Panc1 (cell line): Measurements from ENCODE around the gene IER5L. TPM values are rescaled to one million over a fixed set of nuclear protein-coding genes. Genes with fewer than 3 reads are reported as not detected.
A peak's percentile ranks its signal among the peaks of the same experiment; 100 is the strongest.

Experiments used
- ATAC-seq: fragments of 200-7000 bp; cut with Tn5 transposase; 2 replicates; pipeline ENCODE4 v1.9.1; 2020; ENCODE audit warnings: mild to moderate bottlenecking, moderate library complexity
- BruUV-seq: library from RNA; stranded (reverse); fragments of 400-500 nt; replicated peaks from 2 replicates; lab custom pipeline; 2021; lab: Mats Ljungman, UMichigan
- CTCF ChIA-PET: fragments of 300-600 bp; sonication (Branson Sonifier 250); formaldehyde crosslinking; loops from one replicate; lab custom pipeline; 2022; ENCODE audit warnings: antibody characterized with exemption; lab: Charles Lee
- POLR2A ChIA-PET: fragments of 300-600 bp; sonication (Branson Sonifier 250); formaldehyde crosslinking; loops from one replicate; lab custom pipeline; 2022; ENCODE audit warnings: antibody characterized with exemption; lab: Charles Lee
- DNase-seq: peaks from one replicate; pipeline ENCODE4 v3.0.0-alpha.2; 2010; ENCODE audit warnings: low read depth, low spot score
- H3K27ac ChIP-seq: 2 replicates; pipeline ENCODE4 v1.5.1; 2011; ENCODE audit warnings: mild to moderate bottlenecking, low read length, inconsistent platforms
- H3K27me3 ChIP-seq: fragments of 200-500 bp; sonication (Bioruptor generic); 2 replicates; pipeline ENCODE4 v1.6.0; 2014; ENCODE audit warnings: low read length, inconsistent platforms; ENCODE audit not compliant: control insufficient read depth, insufficient read depth
- H3K36me3 ChIP-seq: fragments of 200-500 bp; sonication (Bioruptor generic); 2 replicates; pipeline ENCODE4 v1.5.1; 2014; ENCODE audit warnings: inconsistent platforms, mild to moderate bottlenecking, low read length, moderate library complexity; ENCODE audit not compliant: control insufficient read depth, insufficient read depth
- H3K4me1 ChIP-seq: 2 replicates; pipeline ENCODE4 v1.5.1; 2011; ENCODE audit warnings: inconsistent platforms, mild to moderate bottlenecking, low read length, moderate library complexity; ENCODE audit not compliant: control insufficient read depth, insufficient read depth
- H3K4me3 ChIP-seq, 2 experiments: 2 replicates each; pipeline ENCODE4 v1.5.1; 2011 to 2012; ENCODE audit warnings: low read depth in 2 of 2, low read length in 2 of 2, mild to moderate bottlenecking in 2 of 2, inconsistent platforms in 1 of 2, moderate library complexity in 1 of 2
- H3K9me3 ChIP-seq: fragments of 200-500 bp; sonication (Bioruptor generic); 2 replicates; pipeline ENCODE4 v1.5.1; 2014; ENCODE audit warnings: low read depth, mild to moderate bottlenecking, inconsistent platforms, low read length, moderate library complexity; ENCODE audit not compliant: control insufficient read depth, insufficient read depth
- CTCF ChIP-seq: fragments of 450-650 bp; IDR thresholded peaks from 2 replicates; pipeline ENCODE4 v1.5.1; 2017; ENCODE audit warnings: mild to moderate bottlenecking
- POLR2AphosphoS5 ChIP-seq: IDR thresholded peaks from 2 replicates; pipeline ENCODE4 v1.6.1; 2012; ENCODE audit warnings: mild to moderate bottlenecking, low read depth, low read length, moderate library complexity
- REST ChIP-seq, 2 experiments: IDR thresholded peaks; 2 replicates each; pipeline ENCODE4 v1.6.1; 2011 to 2012; ENCODE audit warnings: low read depth in 2 of 2, control low read depth in 1 of 2, low read length in 1 of 2, mild to moderate bottlenecking in 1 of 2, moderate library complexity in 1 of 2; ENCODE audit not compliant: insufficient read depth in 1 of 2
- SIN3A ChIP-seq: IDR thresholded peaks from 2 replicates; pipeline ENCODE4 v1.6.1; 2012; ENCODE audit warnings: low read depth, mild to moderate bottlenecking, low read length, moderate library complexity, borderline replicate concordance; ENCODE audit not compliant: insufficient read depth
- TCF7L2 ChIP-seq: IDR thresholded peaks from 2 replicates; pipeline ENCODE4 v1.6.1; 2011; ENCODE audit warnings: mild to moderate bottlenecking, low read depth, low read length, inconsistent platforms
- in situ Hi-C: cut with HindIII; loops from 2 replicates; pipeline ENCODE4 v1.10.0; 2016; ENCODE audit warnings: low sequenced_read_pairs, low pct_unique_long_range_greater_than_20kb
- intact Hi-C: fragments of 100-400 bp; cut with micrococcal nuclease; formaldehyde crosslinking; loops from one replicate; pipeline ENCODE4 v1.10.0; 2022; ENCODE audit not compliant: unreplicated experiment
- total RNA-seq: library from RNA; stranded (reverse); gene quantifications from one replicate; pipeline ENCODE4 v1.2.1, GENCODE V29; 2021; ENCODE audit not compliant: unreplicated experiment

IER5L gene
- total RNA-seq, 1 experiment from 2014 or later: 44.6 TPM

GRCh38 chr9:129175825-129176633 is 2.0 kb downstream of the IER5L start:
- DNase-seq (no peak), ATAC-seq (peak; percentile 36)
- H3K27ac ChIP-seq: peak overlapping the region; percentile 95
- intact Hi-C loops (loop anchor here (5.0 kb wide), 3 partner anchors 161 to 431 kb away; no protein-coding TSS in a partner anchor), in situ Hi-C loops (no loop called here)
- H3K36me3 ChIP-seq: no peaks in the 10 kb centered on the region; the same call in 1 of the 2 replicates
- ChIA-PET POLR2A (no interaction called here), CTCF (interaction anchor here (0.6 to 1.6 kb wide), 2 partner anchors 33 to 47 kb away, joined by 3 to 7 read pairs; no protein-coding TSS in a partner anchor)
- BruUV-seq: no TSS peak
- no peaks in the 10 kb centered on the region for H3K9me3 ChIP-seq
- no peaks in the 10 kb centered on the region for H3K27me3 ChIP-seq
- H3K4me1 ChIP-seq: peaks cover 22% of the 10 kb centered on the region
- H3K4me3 ChIP-seq: peak overlapping the region; percentile 74 to 81
- TF ChIP-seq CTCF (no peak), SIN3A (no peak), REST (IDR thresholded peaks at IDR 0.05; ENCODE audit: insufficient read depth in 1 of 2, low read depth in 2 of 2, low read length in 1 of 2) (no peak), POLR2AphosphoS5 (peak; percentile 76), TCF7L2 (0 out of 2 replicates have a peak, but pooled peaks have one; percentile 25)

DNA sequence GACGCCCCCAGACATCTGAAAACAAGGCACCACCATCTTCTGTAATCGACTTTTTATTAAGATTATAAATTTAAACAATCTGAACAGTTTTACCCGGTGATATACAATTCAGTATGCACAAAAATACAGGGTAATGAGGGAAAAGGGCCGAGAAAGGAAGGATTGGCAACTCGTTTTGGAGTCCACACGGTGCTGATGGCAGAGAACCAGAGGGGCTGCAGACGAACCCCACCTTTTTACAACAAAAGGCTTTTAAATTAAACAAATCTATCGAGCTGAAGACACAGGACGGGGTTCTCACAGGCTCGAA is 2.6 kb downstream of the IER5L start:
- in situ Hi-C loops: no loop called here

More for the DNA sequence above, 2.6 kb downstream of the IER5L start:
- no peak for ATAC-seq
- BruUV-seq: no TSS peak
- TF ChIP-seq TCF7L2: no peak
- no peak for TF ChIP-seq POLR2AphosphoS5
- TF ChIP-seq REST (IDR thresholded peaks at IDR 0.05; ENCODE audit: insufficient read depth in 1 of 2, low read depth in 2 of 2, low read length in 1 of 2): no peak
- TF ChIP-seq SIN3A: no peak
- no peak for TF ChIP-seq CTCF
- CTCF ChIA-PET: interaction anchor here (0.6 to 1.6 kb wide), 2 partner anchors 32 to 310 kb away, joined by 7 to 8 read pairs; no protein-coding TSS in a partner anchor
- peak overlapping the region; percentile 74 to 81 for H3K4me3 ChIP-seq
- H3K36me3 ChIP-seq: no peaks in the 10 kb centered on the region; the same call in 1 of the 2 replicates
- peak overlapping the region; percentile 95 for H3K27ac ChIP-seq
- intact Hi-C loops: loop anchor here (5.0 kb wide), 3 partner anchors 162 to 432 kb away; no protein-coding TSS in a partner anchor
- H3K9me3 ChIP-seq: no peaks in the 10 kb centered on the region
- no peak for DNase-seq
- POLR2A ChIA-PET: interaction anchor here (0.7 kb wide), 2 partner anchors 40 to 274 kb away, joined by 3 to 4 read pairs; no protein-coding TSS in a partner anchor
- H3K4me1 ChIP-seq: peaks cover 23% of the 10 kb centered on the region
- no peaks in the 10 kb centered on the region for H3K27me3 ChIP-seq
